GM12801 (cell line): ENCODE measurements around the gene CASQ2.

Experiments
- CTCF ChIP-seq: IDR thresholded peaks from one replicate; pipeline ENCODE4 v1.5.1; 2011; ENCODE audit warnings: control low read depth; ENCODE audit not compliant: insufficient read length; ENCODE audit errors: extremely low read depth

CASQ2 gene

DNA sequence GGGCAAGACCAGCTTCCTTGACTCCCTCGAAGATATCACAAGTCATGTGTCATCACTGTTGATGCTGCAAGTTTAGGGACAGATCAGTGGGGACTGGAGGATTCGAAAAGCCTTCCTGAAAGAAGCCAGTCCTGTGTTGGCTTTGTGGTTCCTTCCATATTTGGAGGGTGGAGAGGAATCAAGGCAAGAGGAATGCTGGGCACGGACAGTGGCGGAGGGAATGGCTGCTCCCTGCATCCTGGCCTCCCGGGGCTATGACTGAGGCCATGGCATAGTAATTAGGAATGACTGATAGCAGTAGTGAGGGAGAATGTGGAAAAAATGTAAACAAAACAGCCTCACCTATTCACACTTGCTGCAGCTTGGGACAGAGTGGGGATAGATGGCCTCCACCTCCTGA, 90.4 kb downstream of the CASQ2 start:
- no peak for TF ChIP-seq CTCF

DNA sequence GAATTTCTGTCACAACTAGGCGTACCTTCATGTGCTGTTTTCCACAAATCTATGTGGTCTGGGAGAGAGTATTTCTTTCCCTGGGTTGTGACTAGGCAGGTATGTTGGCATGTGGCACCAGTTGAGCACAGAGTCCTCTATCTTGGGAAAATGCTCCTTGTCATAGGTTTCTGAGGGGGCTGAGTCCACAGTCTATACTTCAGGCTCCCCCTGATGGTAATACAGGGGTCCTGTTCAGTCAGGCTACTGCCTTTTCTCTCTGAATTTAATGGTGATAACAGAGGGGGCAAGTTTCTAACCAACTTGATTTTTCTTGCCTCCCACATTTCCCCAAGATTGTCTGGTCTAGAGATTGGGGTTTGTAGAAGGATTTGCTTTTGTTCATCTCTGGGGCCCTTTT, 90.9 kb downstream of the CASQ2 start:
- TF ChIP-seq CTCF = no peak

- no peak for TF ChIP-seq CTCF
These were observed 91.3 kb downstream of the CASQ2 start for GRCh38 chr1:115677182-115677555.

GRCh38 chr1:115676498-115677181, 91.9 kb downstream of the CASQ2 start:
- TF ChIP-seq CTCF = no peak

GRCh38 chr1:115672224-115673009, 96.1 kb downstream of the CASQ2 start:
- no peak for TF ChIP-seq CTCF

GRCh38 chr1:115671176-115671934, 97.2 kb downstream of the CASQ2 start:
- TF ChIP-seq CTCF = no peak

- no peak for TF ChIP-seq CTCF
These were observed 97.9 kb downstream of the CASQ2 start for GRCh38 chr1:115670476-115671175.
